DMS53 (cell line): ENCODE data around the gene DHX30.

ENCODE experiments used
- DNase-seq: peaks from one replicate; lab custom pipeline; 2025; lab: John Stamatoyannopoulos, UW

The DHX30 gene

DNA sequence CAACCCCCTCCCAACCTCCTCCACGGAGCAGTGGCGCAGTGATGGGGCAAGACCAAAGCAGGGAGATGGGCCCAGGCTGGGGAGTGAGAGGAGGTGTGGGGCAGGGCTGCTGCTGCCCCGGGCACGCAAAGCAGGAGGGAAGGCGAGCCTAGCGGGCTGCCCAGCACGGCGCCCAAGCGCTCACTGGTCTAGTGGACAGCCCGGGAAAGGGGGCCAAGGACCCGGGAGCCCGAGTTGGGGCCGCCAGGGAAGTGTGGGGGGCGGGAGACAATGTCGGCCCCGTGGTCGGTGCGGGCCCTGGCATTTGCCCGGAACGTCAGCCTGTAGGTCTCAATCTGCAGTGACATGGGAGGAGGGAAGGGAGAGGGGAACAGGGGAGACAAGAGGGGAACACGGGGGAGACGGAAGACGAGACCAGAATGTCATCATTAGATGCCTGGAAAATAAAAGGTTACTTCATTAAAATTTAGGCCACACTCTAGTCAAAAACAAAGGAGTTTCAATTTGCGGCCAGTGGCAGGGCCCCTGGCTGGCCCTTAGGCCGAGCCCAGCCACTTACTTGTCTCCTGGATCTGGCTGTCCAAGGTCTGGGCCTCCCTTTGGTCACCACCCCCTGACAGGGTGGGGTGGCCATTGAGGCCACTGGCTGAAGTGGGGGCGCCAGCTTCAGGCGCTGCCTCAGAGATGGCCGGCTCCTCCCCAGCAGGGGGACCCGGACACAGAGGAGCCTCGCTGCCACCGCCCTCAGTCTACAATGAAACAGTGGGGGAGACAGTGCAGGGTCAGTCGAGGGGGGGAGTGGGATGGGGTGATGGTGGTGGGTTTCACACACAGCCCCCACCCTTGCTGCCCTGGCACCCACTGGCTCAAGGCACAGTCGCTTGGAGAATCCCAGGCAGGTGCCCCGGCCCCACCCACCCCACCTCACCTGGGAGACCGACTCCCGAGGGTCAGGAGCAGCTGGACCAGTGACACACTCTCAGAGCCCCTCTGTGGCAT is 50.0 kb downstream of the DHX30 start:
- DNase-seq, result no peak

DNA sequence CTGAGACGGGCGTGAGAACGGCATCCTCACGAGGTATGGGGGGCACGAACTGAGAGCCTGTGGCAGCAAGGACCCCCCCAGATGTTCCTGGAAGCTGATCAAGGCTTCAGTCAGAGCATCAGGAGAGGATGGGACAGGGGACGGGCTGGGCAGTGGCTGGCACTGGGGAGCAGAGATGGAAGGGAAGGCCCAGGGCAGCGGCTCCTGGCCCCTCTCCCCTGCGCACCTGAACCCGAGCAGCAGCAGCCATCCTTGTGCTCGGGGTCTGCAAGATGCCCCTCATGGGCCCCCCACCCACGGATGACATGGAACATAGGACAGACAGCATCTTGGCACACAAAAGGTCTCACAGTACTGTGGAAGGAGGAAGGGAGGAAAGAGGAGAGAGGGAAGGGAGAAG is 51.3 kb downstream of the DHX30 start:
- no peak for DNase-seq

- DNase-seq, result no peak
These were observed 52.0 kb downstream of the DHX30 start for GRCh38 chr3:47854720-47855455.

GRCh38 chr3:47855461-47856383 is 52.8 kb downstream of the DHX30 start:
- no peak for DNase-seq

DNA sequence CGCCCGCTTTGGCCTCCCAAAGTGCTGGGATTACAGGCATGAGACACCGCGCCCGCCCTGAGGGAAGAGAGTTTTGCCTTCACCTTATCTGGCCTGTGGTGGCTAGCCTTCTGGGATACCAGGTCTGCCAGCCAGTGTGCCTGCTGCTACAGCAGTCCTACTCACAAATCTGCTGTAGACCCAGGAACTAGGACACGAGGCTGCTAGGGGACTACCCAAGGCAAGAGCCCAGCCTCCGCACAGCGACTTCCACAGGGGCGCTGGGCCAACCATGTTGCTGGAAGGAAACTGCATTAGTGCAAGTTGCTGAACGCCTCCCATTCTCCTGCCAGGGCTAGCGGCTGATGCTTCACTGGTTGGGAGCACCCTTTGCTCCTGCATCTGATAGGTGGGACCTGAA is 53.7 kb downstream of the DHX30 start:
- DNase-seq, result no peak

GRCh38 chr3:47857151-47857550 is 54.2 kb downstream of the DHX30 start:
- DNase-seq, result no peak

DNA sequence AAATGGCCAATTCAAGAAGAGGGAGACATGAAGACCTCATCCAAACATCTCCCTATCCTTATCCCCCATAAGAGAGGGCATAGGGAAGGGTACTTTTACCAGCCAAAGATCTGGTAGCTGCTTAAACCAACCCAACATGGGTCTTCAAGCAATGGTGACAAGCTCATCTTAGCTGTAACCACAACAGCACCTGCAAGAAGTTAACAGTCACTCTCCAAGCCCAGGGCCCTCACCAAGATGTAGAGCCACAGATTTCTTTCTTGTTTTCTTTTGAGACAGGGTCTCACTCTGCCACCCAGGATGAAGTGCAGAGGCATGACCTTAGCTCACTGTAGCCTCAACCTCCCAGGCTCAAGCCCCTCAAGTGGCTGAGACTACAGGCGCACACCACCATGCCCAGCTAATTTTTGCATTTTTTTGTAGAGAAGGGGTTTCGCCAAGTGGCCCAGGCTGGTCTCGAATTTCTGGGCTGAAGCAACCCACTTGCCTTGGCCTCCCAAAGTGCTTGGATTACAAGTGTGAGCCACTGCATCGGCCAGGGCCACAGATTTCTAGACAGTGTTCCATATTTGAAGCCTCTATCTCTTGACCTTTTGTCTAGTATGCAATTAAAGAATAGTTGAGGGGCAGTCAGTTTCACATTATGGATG is 57.1 kb downstream of the DHX30 start:
- no peak for DNase-seq

DNA sequence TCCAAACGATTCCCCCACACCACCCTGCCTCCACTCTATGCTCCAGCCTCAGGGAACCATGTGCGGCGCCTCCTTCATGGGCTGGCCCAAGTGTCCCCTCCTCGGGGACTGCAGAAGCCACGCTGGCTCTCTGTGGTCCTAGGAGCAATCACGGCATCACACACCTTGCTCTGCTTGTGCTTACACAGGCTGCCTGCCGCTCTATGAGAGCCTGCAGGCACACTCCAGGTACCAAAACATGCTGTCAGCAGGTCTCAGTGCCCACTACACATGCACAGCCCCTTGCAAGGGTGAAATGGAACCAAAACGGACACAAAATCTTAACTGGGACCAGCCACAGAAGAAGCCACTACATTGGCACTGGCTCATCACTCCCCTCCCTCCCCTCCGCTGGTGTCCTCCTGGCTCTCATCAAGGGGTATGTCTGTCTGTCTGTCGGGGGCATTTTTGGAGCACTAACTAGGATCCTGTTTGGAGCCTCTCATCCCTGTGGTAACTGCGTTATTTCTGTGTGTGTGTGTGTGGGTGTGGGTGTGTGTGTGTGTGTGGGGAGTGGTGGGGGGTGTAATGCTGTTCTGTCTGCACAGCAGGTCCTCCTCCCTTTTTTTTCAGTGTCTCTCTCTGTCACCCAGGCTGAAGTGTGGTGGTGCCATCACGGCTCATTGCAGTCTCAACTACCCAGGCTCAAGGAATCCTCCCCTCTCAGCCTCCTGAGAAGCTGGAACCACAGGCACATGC is 60.6 kb downstream of the DHX30 start:
- DNase-seq, result no peak

DNA sequence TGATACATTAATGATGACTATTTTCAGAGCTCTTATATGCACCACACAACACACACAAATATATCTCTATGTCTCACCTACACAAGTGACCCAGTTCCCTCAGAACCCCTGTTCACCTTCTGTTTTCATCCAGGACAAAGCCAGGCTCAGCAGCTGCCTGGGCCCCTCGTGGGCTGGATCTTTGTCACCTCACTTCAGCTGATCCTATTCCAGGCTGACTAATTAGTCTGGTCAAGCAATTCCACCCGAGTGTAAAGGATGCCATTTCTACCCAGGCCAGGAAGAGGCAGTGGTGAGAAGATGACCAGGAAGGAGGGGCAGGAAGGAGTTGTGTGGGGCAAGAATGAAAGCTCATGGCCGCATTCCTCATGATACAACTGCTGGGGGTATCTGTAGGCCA is 62.3 kb downstream of the DHX30 start:
- DNase-seq, result no peak

GRCh38 chr3:47867451-47868044 is 64.6 kb downstream of the DHX30 start:
- DNase-seq, result no peak

- no peak for DNase-seq
These were observed 65.4 kb downstream of the DHX30 start for GRCh38 chr3:47868306-47868705.

GRCh38 chr3:47870156-47870555 is 67.2 kb downstream of the DHX30 start:
- DNase-seq, result no peak

GRCh38 chr3:47870702-47871260 is 67.8 kb downstream of the DHX30 start:
- no peak for DNase-seq

- DNase-seq, result no peak
These were observed 68.5 kb downstream of the DHX30 start for GRCh38 chr3:47871389-47871788.

GRCh38 chr3:47872916-47873315 is 70.0 kb downstream of the DHX30 start:
- DNase-seq, result no peak

DNA sequence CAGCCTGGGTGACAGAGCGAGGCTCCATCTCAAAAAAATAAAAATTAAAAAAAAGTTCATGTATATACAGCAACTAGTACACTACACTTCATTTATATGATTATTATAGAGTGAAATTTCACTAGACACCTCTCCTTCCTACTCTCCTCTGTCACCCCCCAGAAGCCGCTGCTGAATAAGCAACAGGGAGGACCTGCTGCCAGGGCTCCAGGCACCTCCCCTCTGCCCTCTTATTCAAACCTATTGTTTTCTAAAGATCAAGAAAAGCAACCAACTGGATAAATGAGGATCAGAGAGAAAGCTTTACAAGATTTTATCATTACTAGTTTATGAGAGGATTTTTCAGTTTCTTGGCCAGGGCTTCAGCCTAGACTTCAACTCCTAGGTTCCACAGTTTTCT is 71.5 kb downstream of the DHX30 start:
- no peak for DNase-seq

GRCh38 chr3:47874913-47875312 is 72.0 kb downstream of the DHX30 start:
- no peak for DNase-seq

GRCh38 chr3:47877290-47877689 is 74.4 kb downstream of the DHX30 start:
- DNase-seq, result no peak

- no peak for DNase-seq
These were observed 74.8 kb downstream of the DHX30 start for GRCh38 chr3:47877719-47878118.

- no peak for DNase-seq
These were observed 79.4 kb downstream of the DHX30 start for GRCh38 chr3:47882338-47882737.
